Endothelial cell of umbilical vein (primary cell): ENCODE results near the gene SPAG16. TPM values are rescaled to one million over a fixed set of nuclear protein-coding genes. Genes with fewer than 3 reads are reported as not detected.

Source experiments
- BruUV-seq: library from RNA; stranded (reverse); fragments of 400-500 nt; replicated peaks from 2 replicates; lab custom pipeline; 2021; lab: Mats Ljungman, UMichigan
- CTCF ChIA-PET: fragments of 300-600, 350-600 bp; sonication (Branson Sonifier 250); formaldehyde crosslinking; loops from one replicate; lab custom pipeline; 2021; ENCODE audit warnings: antibody characterized with exemption, inconsistent platforms; lab: Charles Lee
- POLR2A ChIA-PET: fragments of 300-600, 350-600 bp; sonication (Branson Sonifier 250); formaldehyde crosslinking; loops from one replicate; lab custom pipeline; 2021; ENCODE audit warnings: antibody characterized with exemption, inconsistent platforms; lab: Charles Lee
- DNase-seq: peaks from one replicate; pipeline ENCODE4 v3.0.0-alpha.2; 2011; ENCODE audit warnings: low read depth, low spot score
- FAIRE-seq: peaks from 2 replicates; lab custom pipeline; 2011; peaks lifted over from hg19 to GRCh38; lab: Jason Lieb, UNC
- H2AFZ ChIP-seq: 2 replicates; pipeline ENCODE4 v1.6.0; 2012; ENCODE audit warnings: low read depth, low read length, control low read depth, inconsistent platforms
- H3K27ac ChIP-seq: 2 replicates; pipeline ENCODE4 v1.5.1; 2011; ENCODE audit warnings: low read depth, mild to moderate bottlenecking, control low read depth, low read length, moderate library complexity; ENCODE audit not compliant: insufficient read depth
- H3K27me3 ChIP-seq, 2 experiments: 2 replicates each; pipeline versions ENCODE4 v1.6.0 to v1.6.1; 2011; ENCODE audit warnings: low read length in 2 of 2, mixed read lengths in 1 of 2; ENCODE audit not compliant: control insufficient read depth in 2 of 2, insufficient read depth in 2 of 2
- H3K36me3 ChIP-seq, 2 experiments: 2 replicates in 1 of 2; 3 replicates in 1 of 2; pipeline ENCODE4 v1.5.1; 2011; ENCODE audit warnings: low read length in 2 of 2, mild to moderate bottlenecking in 1 of 2, moderate library complexity in 1 of 2; ENCODE audit not compliant: control insufficient read depth in 2 of 2, insufficient read depth in 2 of 2; ENCODE audit errors: extremely low read depth in 1 of 2
- H3K4me1 ChIP-seq: 3 replicates; pipeline ENCODE4 v1.5.1; 2011; ENCODE audit warnings: mild to moderate bottlenecking, low read length; ENCODE audit not compliant: control insufficient read depth, insufficient read depth; ENCODE audit errors: extremely low read depth
- H3K4me2 ChIP-seq: 2 replicates; pipeline ENCODE4 v1.6.1; 2011; ENCODE audit warnings: low read length, control low read depth, mixed read lengths; ENCODE audit not compliant: insufficient read depth
- H3K4me3 ChIP-seq, 3 experiments: fragments of 200-600 bp in 1 of 3; sonication (generic), shearing (Covaris generic) in 1 of 3; replicated peaks in 1 of 3; 2 replicates each; pipeline ENCODE4 v1.5.1; 2011 to 2016; ENCODE audit warnings: control low read depth in 3 of 3, low read length in 3 of 3, mild to moderate bottlenecking in 2 of 3, inconsistent platforms in 1 of 3, low read depth in 1 of 3, moderate library complexity in 1 of 3; ENCODE audit not compliant: insufficient read depth in 1 of 3
- H3K79me2 ChIP-seq: 2 replicates; pipeline ENCODE4 v1.6.0; 2012; ENCODE audit warnings: low read length, inconsistent platforms; ENCODE audit not compliant: control insufficient read depth, insufficient read depth
- H3K9ac ChIP-seq: replicated peaks from 2 replicates; pipeline ENCODE3; 2011; ENCODE audit warnings: low read length, control low read depth; ENCODE audit not compliant: insufficient read depth; ENCODE audit errors: extremely low read depth
- H3K9me1 ChIP-seq: replicated peaks from 3 replicates; pipeline ENCODE4 v1.6.0; 2011; ENCODE audit warnings: mild to moderate bottlenecking, low read length; ENCODE audit not compliant: control insufficient read depth, insufficient read depth; ENCODE audit errors: extremely low read depth
- H3K9me3 ChIP-seq: replicated peaks from 2 replicates; pipeline ENCODE4 v1.5.1; 2012; ENCODE audit warnings: low read length, inconsistent platforms; ENCODE audit not compliant: control insufficient read depth, insufficient read depth
- H4K20me1 ChIP-seq: replicated peaks from 2 replicates; pipeline ENCODE3; 2011; ENCODE audit warnings: mild to moderate bottlenecking, low read length; ENCODE audit not compliant: control insufficient read depth, insufficient read depth; ENCODE audit errors: extremely low read depth
- CTCF ChIP-seq, 2 donors: IDR thresholded peaks; 1 replicate in 1 of 2; 2 replicates in 1 of 2; pipeline ENCODE4 v1.5.1; 2011; ENCODE audit warnings: low read length in 2 of 2, mild to moderate bottlenecking in 2 of 2, moderate library complexity in 2 of 2, control low read depth in 1 of 2, inconsistent platforms in 1 of 2, low read depth in 1 of 2; ENCODE audit not compliant: insufficient read depth in 1 of 2; ENCODE audit errors: extremely low read depth in 1 of 2
- EZH2 ChIP-seq: IDR thresholded peaks from 2 replicates; pipeline ENCODE4 v1.6.1; 2012; ENCODE audit warnings: borderline replicate concordance, low read depth, mild to moderate bottlenecking, moderate library complexity, low read length, inconsistent platforms; ENCODE audit not compliant: severe bottlenecking
- FOS ChIP-seq: IDR thresholded peaks from 2 replicates; pipeline ENCODE4 v1.6.1; 2011; ENCODE audit warnings: mild to moderate bottlenecking, low read length, moderate library complexity, borderline replicate concordance; ENCODE audit not compliant: insufficient read depth
- MAX ChIP-seq: IDR thresholded peaks from 2 replicates; pipeline ENCODE4 v1.6.1; 2011; ENCODE audit not compliant: insufficient read depth, insufficient read length
- MYC ChIP-seq: IDR thresholded peaks from one replicate; pipeline ENCODE4 v1.6.1; 2011; ENCODE audit warnings: mild to moderate bottlenecking, low read depth, low read length
- POLR2AphosphoS5 ChIP-seq: IDR thresholded peaks from 2 replicates; pipeline ENCODE4 v1.6.1; 2012; ENCODE audit warnings: low read depth, mild to moderate bottlenecking, control low read depth, low read length, moderate library complexity; ENCODE audit not compliant: insufficient read depth
- dilution Hi-C: fragments of 300-500 bp; cut with MboI; formaldehyde crosslinking; loops from one replicate; pipeline ENCODE4 v1.15.0; 2019; ENCODE audit warnings: low sequenced_read_pairs; ENCODE audit not compliant: extremely low pct_ligation_motif_present
- intact Hi-C: fragments of 100-400 bp; cut with micrococcal nuclease; formaldehyde crosslinking; loops from one replicate; pipeline ENCODE4 v1.10.0; 2022
- polyA plus RNA-seq, 4 experiments: library from polyadenylated mRNA; depleted of rRNA in 3 of 4; stranded (reverse) in 3 of 4; unstranded in 1 of 4; fragments of >200 nt; gene quantifications; 2 replicates each; pipeline versions ENCODE4 v1.2.1 to v1.2.3, GENCODE V29; 2011 to 2012; ENCODE audit warnings: missing spikeins in 1 of 4
- total RNA-seq: library from RNA; stranded (reverse); gene quantifications from 2 replicates; pipeline ENCODE4 v1.2.3, GENCODE V29; 2021

The SPAG16 gene
- total and polyA plus RNA-seq, 2 donors (not counting 3 experiments of a cell fraction or from before 2014, with no cell fraction given), result 4.0 to 7.7 TPM

- ChIA-PET CTCF (interaction anchor here (0.7 kb wide), 1 partner anchor 11 kb away, joined by 5 read pairs; no protein-coding TSS in a partner anchor), POLR2A (no interaction called here)
- no peaks in the 10 kb centered on the region for H3K4me1 ChIP-seq
- no peak for FAIRE-seq
- H3K36me3 ChIP-seq, result no peaks in the 10 kb centered on the region
- intact Hi-C loops, result no loop called here
- dilution Hi-C loops, result no loop called here
- H3K9ac ChIP-seq, result no peak overlapping the region
- H2AFZ ChIP-seq, result no peak overlapping the region
- H4K20me1 ChIP-seq, result no peaks in the 10 kb centered on the region
- H3K9me3 ChIP-seq, result no peaks in the 10 kb centered on the region
- no peak overlapping the region for H3K4me2 ChIP-seq
- no TSS peak for BruUV-seq
- peaks cover 0 to 3% of the 10 kb centered on the region in 2 experiments for H3K27me3 ChIP-seq
- H3K9me1 ChIP-seq, result no peaks in the 10 kb centered on the region
- TF ChIP-seq MAX (no peak), CTCF (IDR thresholded peaks at IDR 0.05; ENCODE audit: extremely low read depth in 1 of 2, insufficient read depth in 1 of 2, low read depth in 1 of 2, low read length in 2 of 2) (no peak), POLR2AphosphoS5 (no peak), MYC (no peak), EZH2 (no peak), FOS (no peak)
- no peak overlapping the region for H3K27ac ChIP-seq
- H3K79me2 ChIP-seq, result no peaks in the 10 kb centered on the region
- no peak overlapping the region for H3K4me3 ChIP-seq
- DNase-seq, result no peak
Observed at GRCh38 chr2:213249502-213249901, 34.8 kb upstream of the SPAG16 start.
